Anterior cingulate cortex (tissue), 58 donors: ENCODE measurements around the gene CAPSL.
"Not testable (repeated sequence)": the region's sequence is repeated elsewhere in the genome, so short reads cannot be mapped to it uniquely, and the experiment has no call there.

Experiments used
- DNase-seq, 58 donors: peaks; one replicate each; lab custom pipeline; 2025; lab: John Stamatoyannopoulos, UW

Gene CAPSL

DNA sequence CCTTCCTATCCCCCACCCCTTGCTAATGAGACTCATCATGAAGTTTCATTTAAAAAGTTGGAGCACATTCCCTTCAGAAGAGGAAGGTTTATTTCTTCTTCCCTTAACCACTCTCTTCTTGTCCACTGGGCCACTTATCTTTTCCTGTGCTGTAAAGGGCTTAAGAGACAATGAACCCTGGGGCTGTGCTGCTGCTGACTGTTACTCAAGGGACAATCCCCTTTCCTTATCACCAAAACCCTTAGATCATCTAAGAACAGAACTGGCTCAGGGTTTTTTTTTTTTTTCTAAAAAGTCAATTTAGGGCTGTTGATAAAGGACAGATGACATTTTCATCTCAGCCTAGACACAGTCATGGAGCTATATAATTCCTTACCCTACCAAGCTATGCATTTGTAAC, 29.6 kb downstream of the CAPSL start:
- DNase-seq = no peak

DNA sequence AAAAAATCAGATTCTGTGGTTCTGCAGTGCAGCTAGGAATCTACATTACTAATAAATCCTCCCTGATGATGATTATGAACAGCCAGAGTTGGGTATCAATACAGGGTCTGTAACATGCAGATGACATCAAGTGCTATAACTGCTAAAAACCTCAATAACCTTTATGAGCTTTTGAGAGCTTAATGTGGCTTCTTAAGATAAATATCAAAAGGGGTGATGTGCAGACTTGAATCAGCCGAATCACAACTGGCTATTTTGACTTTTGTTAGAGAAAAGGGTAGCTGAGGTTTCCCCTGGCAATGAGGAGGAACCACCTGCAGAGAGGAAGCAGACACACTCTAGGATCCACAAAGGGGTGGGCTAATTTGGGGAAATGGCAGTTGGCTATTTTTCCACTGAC, 30.2 kb downstream of the CAPSL start:
- DNase-seq = no peak

DNA sequence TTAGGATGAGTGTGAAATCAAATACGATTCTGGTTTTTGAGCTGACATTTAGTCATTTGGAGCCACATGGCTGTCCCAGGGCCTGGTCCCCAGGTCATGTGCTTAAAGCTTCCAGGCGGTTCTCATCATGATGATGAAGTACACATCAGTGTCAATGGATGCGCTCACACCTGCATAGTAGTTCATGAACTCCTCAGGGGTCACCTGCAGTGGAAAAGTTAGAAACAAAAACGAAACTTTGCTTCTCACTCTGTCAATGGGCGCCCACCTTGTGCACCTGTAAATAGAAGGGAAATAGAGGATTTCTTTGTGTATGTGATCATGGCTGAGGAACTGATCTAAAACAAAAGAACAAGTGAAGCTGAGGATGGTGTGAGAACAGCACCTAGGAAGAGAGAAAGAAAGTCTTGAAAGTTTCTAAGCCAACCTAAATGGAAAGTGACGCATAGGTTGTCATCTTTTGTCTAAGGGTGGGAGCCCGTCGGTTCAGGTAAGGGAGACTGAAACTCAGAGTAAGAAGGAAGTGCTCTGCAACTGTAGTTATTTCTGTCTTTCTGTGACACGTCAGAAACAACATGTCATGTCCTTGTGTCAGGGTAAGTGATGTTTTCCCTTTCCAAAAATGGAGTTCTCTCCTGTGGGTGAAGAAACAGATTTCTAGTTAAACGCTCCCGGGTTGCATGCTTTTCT, 33.8 kb downstream of the CAPSL start:
- no peak for DNase-seq

DNA sequence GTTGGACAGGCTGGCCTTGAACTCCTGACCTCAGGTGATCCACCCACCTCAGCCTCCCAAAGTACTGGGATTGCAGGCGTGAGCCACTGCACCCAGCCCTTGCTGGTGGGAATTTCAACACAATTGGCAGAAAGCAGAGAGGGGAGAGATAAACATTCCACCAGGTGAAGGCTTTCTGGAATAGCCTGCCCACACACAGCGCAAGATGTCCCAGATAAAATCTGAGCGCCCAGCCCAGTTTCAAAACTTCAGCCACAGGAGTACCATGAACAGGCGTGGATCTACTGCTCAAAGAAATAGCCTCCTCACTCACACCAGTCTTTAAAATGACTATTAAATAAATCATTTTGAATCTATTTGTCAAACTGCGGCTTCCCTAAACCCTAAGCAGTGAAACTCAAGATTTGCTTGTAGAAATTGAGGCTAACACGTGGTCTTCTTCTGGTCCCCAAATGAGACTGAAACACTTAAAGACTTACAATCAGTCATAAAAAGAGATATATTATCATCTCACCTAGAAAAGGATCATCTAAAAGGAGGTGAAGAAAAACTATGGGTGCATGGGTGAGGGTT, 34.7 kb downstream of the CAPSL start:
- DNase-seq = no peak

DNA sequence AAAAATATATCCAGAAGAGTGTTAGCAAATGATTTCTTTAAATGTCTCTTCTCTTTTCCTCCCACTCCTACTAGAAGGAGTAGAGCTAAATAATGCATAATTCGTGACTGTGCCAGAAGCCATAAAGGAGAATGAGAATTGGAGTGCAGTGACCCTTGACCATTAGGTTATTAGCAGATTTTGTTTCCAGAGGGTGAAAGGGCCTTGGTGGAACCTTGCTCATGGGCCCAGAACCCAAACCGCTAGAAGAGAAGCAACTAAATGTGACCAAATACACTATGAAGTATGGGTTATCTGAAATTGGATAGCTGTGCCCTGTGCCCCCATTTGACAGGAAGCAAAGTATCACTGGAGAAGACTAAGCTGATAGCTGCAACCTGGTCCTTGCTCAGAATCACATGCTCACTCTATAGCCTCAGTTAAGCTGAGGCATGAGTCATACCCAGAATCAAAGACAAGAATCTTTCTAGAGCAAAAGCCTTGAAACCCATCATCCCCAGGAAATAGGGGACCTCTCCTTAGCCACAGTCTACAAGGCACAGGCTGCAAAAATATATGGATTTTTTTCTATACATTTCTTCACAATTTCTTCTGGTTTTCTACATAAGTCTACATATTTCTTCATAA, 36.3 kb downstream of the CAPSL start:
- no peak for DNase-seq

DNA sequence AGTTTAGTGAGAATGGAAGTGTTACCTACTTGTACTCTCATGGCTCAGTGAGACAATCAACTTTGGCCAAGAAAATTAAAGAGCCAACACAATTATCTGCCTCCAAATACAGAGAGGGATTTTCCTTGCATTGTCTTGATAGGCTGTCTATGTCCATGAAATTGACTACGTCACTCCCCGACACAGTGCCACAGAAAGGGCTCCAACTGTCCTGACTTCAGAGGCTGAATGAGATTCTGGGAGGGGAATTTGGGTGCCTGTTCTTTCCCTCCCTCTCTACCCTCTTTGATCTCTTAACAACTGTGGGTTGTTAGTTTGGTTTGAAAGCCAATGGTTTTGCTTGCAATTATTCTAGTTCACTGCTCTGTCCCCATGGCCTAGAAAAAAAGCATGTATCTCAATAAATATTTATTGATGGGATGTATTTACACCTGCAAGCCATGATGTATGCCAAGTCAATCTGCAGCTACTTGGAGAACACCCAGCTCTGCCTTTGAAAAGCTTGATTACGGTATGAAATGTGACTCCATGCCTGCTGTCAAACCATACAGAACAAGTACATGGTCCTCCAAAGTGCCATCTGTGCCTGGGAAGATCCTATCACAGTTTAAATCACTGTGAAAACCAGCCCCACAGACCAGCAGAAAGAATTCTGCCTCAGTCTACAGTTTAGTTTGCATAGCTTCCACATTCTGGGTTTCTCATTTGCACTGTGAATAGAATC, 37.3 kb downstream of the CAPSL start:
- peak in 10 of 58 donors; percentile 2 to 31 (median 10) for DNase-seq

DNA sequence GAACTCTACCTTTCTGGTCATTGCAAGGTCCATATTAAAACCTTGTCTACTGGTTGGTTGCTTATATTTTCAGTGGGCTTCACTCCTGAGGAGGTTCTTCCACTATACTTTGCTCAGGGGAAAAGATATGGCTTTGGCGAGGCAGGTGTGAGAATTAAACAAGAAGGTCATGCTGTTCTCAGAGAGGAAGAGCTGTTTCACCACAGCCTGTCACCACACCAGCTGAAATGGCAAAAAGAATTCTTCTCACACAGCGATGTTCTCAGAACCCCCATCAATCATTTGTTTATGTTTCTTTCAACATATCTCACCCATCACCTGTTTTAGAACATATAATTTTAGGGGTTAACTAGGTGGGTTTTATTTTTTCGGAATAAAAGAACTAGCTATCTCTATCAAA, 38.6 kb downstream of the CAPSL start:
- DNase-seq = no peak

DNA sequence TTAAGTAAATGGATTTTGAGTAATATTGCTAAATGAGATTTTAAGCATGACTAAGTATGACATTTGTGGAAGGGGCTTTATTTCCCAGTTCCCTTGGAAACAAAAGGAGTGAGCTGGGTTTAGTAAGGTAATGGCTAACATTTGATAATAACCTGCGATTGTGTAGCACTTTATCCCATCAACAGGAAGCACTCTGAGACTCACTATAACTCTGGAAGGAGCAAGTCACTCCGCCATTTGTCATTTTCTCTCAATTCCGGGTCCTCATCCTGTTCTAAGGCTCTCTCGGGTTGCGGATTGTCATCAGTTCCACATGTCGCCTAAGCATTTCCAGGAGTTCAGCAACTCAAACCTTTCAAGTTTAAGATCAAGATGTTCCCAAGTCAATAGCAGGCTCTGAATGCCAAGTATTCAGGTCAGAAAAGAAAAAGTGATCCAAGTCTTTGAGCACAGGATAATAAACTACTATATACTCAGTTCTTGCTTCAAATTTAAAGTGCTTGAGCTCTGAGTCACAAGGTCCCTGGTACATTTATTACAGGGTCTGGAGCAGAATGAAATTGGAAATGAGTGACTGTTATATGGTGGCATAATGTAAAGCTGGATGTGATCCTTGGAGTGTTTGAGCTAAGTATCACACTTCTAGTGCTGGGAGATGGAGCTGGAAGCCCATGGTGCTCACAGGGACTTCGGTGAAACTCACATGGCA, 39.3 kb downstream of the CAPSL start:
- no peak for DNase-seq

DNA sequence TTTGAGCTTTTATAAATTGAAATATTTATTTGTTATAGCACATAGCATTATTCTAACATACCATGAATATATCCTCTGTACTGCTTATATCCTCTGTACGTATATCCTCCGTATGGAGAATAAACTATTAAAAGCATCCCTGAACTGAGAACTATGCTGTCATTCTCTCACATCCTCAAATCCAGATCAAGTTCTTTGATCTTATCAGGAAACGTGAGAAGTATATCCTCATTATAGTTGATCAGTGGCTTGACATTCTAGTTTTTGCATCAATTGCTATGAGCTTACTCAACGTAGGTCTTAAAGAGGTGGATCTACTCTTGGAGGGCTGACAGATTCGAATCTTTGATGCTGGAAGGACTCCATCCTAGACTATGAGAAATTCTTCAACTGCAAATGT, 44.3 kb downstream of the CAPSL start:
- no peak for DNase-seq

DNA sequence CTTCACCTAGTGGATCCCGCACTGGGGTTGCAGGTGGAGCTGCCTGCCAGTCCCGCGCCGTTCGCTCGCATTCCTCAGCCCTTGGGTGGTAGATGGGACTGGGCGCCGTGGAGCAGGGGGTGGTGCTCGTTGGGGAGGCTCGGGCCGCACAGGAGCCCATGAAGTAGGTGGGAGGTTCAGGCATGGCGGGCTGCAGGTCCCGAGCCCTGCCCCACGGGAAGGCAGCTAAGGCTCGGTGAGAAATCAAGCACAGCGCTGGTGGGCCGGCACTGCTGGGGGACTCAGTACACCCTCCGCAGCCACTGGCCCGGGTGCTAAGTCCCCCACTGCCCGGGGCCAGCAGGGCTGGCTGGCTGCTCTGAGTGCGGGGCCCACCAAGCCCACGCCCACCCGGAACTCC, 45.6 kb downstream of the CAPSL start:
- not testable (repeated sequence) for DNase-seq

DNA sequence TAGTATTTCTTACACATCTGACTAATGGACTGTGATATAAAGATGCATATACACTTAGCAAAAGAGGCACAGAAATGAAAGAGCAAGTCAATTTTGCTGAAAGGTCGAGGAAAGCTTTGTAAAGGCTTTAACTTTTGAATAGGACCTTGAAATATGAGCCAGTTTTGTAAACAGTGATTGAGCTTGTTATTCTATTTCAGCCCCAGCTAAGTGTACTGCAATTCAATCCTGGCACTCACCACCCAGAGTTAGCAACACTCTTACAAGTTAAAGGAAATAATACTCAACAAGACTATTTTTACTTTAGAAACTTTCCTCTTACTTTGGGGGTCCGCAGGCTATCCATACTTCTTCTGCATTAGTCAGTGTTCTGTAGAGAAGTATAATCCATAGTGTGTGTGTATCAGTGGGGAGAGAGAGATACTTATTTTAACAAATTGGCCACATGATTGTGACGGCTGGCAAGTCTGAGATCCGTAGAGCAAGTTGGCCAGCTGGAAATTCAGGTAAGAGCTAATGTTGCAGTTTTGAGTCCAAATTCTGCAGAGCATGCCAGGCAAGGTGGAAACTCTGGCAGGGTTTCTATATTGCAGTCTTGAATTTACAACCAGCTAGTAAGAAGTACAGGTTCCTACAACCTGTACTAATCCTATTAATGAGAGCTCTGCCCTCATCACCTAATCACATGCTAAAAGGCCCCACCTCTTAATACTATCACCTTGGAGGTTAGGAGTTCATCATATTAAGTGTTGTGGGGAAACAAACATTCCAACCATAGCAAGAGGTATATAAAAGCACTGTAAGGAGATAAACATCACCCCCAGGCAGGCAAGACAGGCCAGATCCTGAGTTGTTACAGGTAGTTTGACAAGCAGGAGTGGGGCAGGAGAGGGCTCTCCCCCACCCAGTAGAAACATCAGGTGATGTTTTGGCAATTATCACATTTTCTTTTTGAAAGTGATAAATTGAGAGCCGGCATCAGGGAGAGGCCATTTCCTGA, 48.1 kb downstream of the CAPSL start:
- DNase-seq = no peak

DNA sequence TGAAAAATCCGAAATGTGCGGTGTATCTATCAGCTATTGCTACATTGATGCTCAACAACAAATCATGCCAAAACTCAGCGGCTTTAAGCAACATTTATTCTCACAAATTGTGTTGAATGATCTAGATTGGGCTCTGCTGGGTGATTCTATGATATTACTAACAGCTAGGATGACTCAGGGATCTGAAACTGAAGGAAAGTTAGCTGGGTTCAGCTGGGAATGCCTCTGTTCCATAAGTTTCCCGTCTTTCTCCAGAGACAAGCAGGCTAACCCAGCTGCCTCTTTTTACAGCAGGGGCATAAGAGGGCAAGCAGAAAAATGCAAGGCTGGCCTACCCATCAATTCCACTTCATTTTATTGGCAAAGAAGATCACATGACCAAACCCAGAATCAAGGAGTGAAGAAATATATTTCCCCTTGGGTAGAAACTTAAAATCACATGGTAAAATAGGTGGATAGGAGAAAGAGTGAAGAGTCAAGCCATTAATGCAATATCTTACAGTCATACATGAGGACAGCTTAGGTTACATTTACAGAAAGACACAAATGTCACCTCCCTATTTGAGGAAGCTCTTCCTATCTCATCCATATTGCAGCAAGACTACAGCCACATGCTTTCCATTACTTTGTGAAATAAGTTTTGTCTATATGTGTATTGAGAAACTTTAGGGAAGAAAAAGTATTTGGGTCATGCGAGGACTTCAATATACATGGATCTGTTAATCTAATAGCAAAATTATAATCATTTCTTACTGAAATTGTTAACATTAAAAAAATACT, 50.9 kb downstream of the CAPSL start:
- DNase-seq = no peak

DNA sequence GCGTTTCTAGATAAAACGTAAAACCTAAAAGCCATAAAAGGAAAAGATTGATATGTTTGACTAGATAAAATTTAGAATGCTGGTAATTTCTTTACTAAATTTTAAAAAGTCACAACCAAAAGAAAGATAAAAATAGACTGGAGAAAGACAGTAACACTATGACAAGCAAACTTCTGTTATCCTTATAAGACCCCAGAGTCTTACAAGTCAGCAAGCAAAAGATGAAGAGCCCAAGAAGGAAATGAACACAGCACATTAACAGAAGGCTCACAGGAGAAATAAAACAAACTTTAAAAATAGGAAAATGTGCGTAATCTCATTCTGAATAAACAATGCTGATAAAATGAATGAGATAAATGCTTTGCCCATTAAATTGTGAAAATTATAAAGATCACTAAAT, 52.0 kb downstream of the CAPSL start:
- DNase-seq = no peak

DNA sequence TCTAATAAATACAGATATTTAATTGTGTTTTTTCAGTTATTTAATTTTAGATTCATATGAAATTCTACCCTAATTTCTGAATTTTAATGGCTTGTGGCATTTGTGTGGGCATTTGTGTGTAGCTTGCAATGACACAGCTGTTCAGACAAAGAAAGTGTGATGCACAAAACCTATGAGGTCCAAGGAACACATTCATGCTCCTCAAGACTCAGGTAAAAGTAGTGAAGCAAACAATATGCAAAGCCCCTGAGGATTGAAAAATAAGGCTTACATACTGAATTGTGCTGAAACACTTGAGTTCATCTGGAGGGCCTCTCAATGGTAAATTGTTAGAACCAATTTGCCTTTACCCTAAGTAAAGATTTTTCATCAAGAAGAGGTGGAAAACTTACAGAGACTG, 53.6 kb downstream of the CAPSL start:
- no peak for DNase-seq

DNA sequence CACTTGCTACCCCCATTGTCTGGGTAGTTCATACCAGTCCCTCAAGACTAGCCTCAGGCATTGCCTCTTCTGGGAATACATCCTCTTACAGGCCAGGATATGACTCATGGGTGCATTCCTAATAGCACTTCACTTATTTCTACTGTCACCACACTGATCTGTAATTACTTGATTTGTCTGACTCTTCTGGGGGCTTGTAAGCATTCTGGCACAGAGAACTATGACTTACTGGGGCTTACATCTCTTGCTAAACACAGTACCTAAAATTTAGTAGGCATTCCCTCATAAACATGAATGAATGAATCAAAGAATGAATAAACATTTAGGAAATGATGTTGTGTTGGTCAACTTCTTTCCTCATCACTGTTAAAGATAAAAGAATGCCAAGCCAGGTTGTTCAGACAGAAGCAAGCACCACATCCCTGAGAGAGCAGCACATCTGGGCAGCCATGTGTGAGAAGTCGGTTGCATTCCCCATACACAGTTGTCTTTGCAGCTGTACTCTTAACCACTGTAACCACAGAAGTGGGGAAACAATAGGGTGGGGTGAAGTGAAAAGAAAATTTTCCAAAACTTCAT, 54.1 kb downstream of the CAPSL start:
- DNase-seq = no peak

DNA sequence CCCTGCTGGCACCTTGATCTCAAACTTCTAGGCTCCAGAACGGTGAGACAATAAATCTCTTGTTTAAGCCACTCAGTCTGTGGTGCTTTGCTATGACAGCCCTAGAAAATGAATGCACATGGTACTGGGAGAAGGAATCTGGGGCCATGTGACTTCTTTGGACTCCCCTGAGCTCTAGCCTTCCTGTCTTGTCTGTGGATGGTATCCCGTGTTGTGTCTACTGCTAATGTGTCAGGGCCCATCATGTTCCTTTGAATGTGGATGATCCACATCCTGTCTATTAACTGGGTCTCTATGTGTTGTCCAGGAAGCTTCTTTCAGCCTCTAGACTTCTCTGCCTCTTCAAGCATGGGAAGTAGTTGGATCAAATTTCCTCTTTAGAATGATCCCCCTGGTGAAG, 56.7 kb downstream of the CAPSL start:
- no peak for DNase-seq

DNA sequence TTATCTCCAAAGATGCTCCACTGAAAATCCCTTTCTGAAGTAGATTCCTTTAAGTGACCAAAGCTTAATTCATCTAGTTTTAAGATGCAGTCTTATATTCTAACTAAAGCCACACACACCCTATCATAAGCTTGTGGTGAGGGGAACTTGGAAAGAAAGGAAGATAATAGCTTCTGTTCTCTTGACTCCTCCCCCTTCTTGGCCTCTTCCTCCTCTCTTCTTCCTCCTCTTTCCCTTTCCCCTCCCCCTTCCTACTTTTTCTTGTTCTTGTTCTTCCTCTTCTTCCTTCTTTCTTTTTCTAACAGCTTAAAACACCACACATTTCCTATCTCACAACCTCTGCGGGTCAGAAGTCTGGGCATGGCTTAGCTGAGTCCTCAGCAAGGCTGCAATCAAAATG, 58.3 kb downstream of the CAPSL start:
- no peak for DNase-seq

DNA sequence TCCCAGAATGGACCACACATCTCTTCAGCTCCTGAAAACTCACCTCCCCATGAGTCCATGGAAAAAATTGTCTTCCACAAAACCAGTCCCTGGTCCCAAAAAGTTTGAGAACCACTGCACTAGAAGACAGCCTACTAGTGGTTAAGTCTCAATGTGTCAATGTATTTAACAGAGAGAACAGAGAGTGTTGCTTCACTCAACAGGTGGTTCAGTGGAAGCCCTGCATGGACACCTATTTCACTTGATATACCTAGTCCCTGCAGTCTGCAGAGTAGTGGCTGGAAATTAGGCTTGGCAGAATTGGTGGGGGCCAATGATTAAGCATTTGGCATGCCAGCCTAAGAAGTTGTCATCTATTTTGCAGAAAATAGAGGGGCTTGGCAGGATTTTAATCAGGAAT, 58.8 kb downstream of the CAPSL start:
- DNase-seq = no peak

DNA sequence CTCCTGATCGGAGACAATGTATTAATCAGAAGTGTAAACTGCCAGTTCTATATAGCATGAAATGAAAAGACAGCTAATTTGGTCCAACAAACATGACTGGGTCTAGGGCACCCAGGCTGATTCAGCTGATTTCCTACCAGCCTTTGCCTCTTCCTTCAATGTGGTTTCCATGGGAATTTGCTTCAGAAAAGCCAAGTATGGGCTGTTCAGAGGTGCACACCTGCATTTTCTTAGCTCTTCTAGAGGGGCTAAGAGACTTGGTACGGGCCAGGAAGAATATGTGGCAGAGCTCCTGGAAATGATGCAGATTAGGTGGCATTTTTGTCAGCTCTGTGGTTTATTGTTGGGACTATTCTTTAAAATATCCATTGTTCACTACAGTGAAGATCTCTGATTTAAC, 59.3 kb downstream of the CAPSL start:
- DNase-seq = no peak
